Smooth muscle cell (in vitro differentiated cells): ENCODE data around the gene POLR1G. TPM values are rescaled to one million over a fixed set of nuclear protein-coding genes. Genes with fewer than 3 reads are reported as not detected.
A peak's percentile ranks its signal among the peaks of the same experiment; 100 is the strongest.

Experiments used
- DNase-seq: peaks from one replicate; lab custom pipeline; 2025; ENCODE audit not compliant: unreplicated experiment; lab: John Stamatoyannopoulos, UW
- H2AFZ ChIP-seq: fragments of 200-600 bp; sonication (generic); 2 replicates; pipeline ENCODE4 v1.6.0; 2016; ENCODE audit warnings: antibody characterized with exemption, low read depth, mild to moderate bottlenecking
- H3F3A ChIP-seq: fragments of 200-600 bp; sonication (generic); 2 replicates; pipeline ENCODE4 v1.6.0; 2017; ENCODE audit warnings: antibody characterized with exemption, low read depth
- H3K27ac ChIP-seq: fragments of 200-600 bp; sonication (generic); 2 replicates; pipeline ENCODE4 v1.5.1; 2016; ENCODE audit warnings: low read depth, mild to moderate bottlenecking
- H3K27me3 ChIP-seq: fragments of 200-600 bp; sonication (generic); 2 replicates; pipeline ENCODE4 v1.6.1; 2016; ENCODE audit warnings: low read depth, mild to moderate bottlenecking
- H3K36me3 ChIP-seq: fragments of 200-600 bp; sonication (generic); 2 replicates; pipeline ENCODE4 v1.5.1; 2016; ENCODE audit warnings: low read depth
- H3K4me1 ChIP-seq: fragments of 200-600 bp; sonication (generic); 2 replicates; pipeline ENCODE4 v1.5.1; 2016; ENCODE audit warnings: low read depth
- H3K4me2 ChIP-seq: fragments of 200-600 bp; sonication (generic); 2 replicates; pipeline ENCODE4 v1.6.0; 2016; ENCODE audit warnings: mild to moderate bottlenecking
- H3K4me3 ChIP-seq: fragments of 200-600 bp; sonication (generic); 2 replicates; pipeline ENCODE4 v1.5.1; 2016; ENCODE audit warnings: mild to moderate bottlenecking
- H3K79me2 ChIP-seq: fragments of 200-600 bp; sonication (generic); 2 replicates; pipeline ENCODE4 v1.6.0; 2016; ENCODE audit warnings: low read depth, mild to moderate bottlenecking
- H3K9ac ChIP-seq: fragments of 200-600 bp; sonication (generic); 2 replicates; pipeline ENCODE4 v1.6.0; 2016; ENCODE audit warnings: low read depth
- H3K9me3 ChIP-seq: fragments of 200-600 bp; sonication (generic); replicated peaks from 2 replicates; pipeline ENCODE4 v1.5.1; 2016; ENCODE audit warnings: low read depth
- H4K20me1 ChIP-seq: fragments of 200-600 bp; sonication (generic); 2 replicates; pipeline ENCODE4 v1.6.0; 2016; ENCODE audit warnings: low read depth
- CTCF ChIP-seq: fragments of 200-600 bp; sonication (generic); IDR thresholded peaks from 2 replicates; pipeline ENCODE4 v1.5.1; 2017; ENCODE audit warnings: borderline replicate concordance, mild to moderate bottlenecking, antibody characterized with exemption; ENCODE audit not compliant: insufficient read depth, poor library complexity, severe bottlenecking
- WGBS: methylation state at CpG from one replicate; pipeline ENCODE4 v1.1.7; 2016; ENCODE audit warnings: low lambda C conversion rate; 5-methylcytosine and 5-hydroxymethylcytosine counted together
- polyA plus RNA-seq: library from polyadenylated mRNA; unstranded; fragments of >200 nt; fragmentation: Nextera tagmentation; extraction: Ambion mirVana; gene quantifications from 2 replicates; pipeline ENCODE4 v1.2.1, GENCODE V29; 2016
- total RNA-seq: library from RNA; depleted of rRNA; stranded (reverse); fragments of >200 nt; gene quantifications from 2 replicates; pipeline ENCODE4 v1.2.3, GENCODE V29; 2014

POLR1G gene
- 1.4 and 1.6 TPM in 2 replicates for total RNA-seq
- 2.7 and 3.9 TPM in 2 replicates for polyA plus RNA-seq

- peak; percentile 47 for DNase-seq
- H3K4me3 ChIP-seq: peak within 1 kb of the TSS; percentile 63
- H4K20me1 ChIP-seq: peaks cover 27% of the 10 kb centered on the region
- H3K9me3 ChIP-seq: no peaks in the 10 kb centered on the region
- peaks cover 4% of the 10 kb centered on the region for H3F3A ChIP-seq
- no peak for TF ChIP-seq CTCF
- H2AFZ ChIP-seq: peak within 1 kb of the TSS; percentile 63
- H3K27me3 ChIP-seq: no peaks in the 10 kb centered on the region
- no peaks in the 10 kb centered on the region for H3K36me3 ChIP-seq
- peaks cover 16% of the 10 kb centered on the region for H3K4me1 ChIP-seq
- H3K9ac ChIP-seq: peak within 1 kb of the TSS; percentile 98
- H3K27ac ChIP-seq: peak within 1 kb of the TSS; percentile 98
- 2% methylated on average over 49 of the region's 51 CpGs for WGBS
- peak within 1 kb of the TSS; percentile 90 for H3K4me2 ChIP-seq
- no peaks in the 10 kb centered on the region for H3K79me2 ChIP-seq
Observed at GRCh38 chr19:45406226-45407090, at the start of gene POLR1G. Gene POLR1G (plus strand): TSS chr19:45406644. CDS start chr19:45406697, 53 bp downstream.

- no peaks in the 10 kb centered on the region for H3K9me3 ChIP-seq
- no peak overlapping the region for H3K4me2 ChIP-seq
- no peaks in the 10 kb centered on the region for H3K4me1 ChIP-seq
- no peak overlapping the region for H3K9ac ChIP-seq
- H3K27ac ChIP-seq: no peak overlapping the region
- no peak overlapping the region for H2AFZ ChIP-seq
- WGBS: 96% methylated on average over 20 of the region's 20 CpGs
- no peak for DNase-seq
- H3K36me3 ChIP-seq: no peaks in the 10 kb centered on the region
- no peak for TF ChIP-seq CTCF
- no peaks in the 10 kb centered on the region for H3F3A ChIP-seq
- H4K20me1 ChIP-seq: no peaks in the 10 kb centered on the region
- no peak overlapping the region for H3K4me3 ChIP-seq
- H3K27me3 ChIP-seq: no peaks in the 10 kb centered on the region
- no peaks in the 10 kb centered on the region for H3K79me2 ChIP-seq
Observed at GRCh38 chr19:45356760-45357444, 49.5 kb upstream of the POLR1G start.

- WGBS: 100% methylated on average over 11 of the region's 11 CpGs
- Histone ChIP-seq H3K4me2 (no peak overlapping the region), H3K36me3 (no peaks in the 10 kb centered on the region), H3K4me3 (no peak overlapping the region), H3K9ac (no peak overlapping the region), H3F3A (no peaks in the 10 kb centered on the region), H2AFZ (no peak overlapping the region), H4K20me1 (no peaks in the 10 kb centered on the region), H3K27ac (no peak overlapping the region), H3K4me1 (no peaks in the 10 kb centered on the region), H3K9me3 (no peaks in the 10 kb centered on the region), H3K27me3 (no peaks in the 10 kb centered on the region), H3K79me2 (no peaks in the 10 kb centered on the region)
- no peak for DNase-seq
- TF ChIP-seq CTCF: no peak
Observed at GRCh38 chr19:45357445-45357783, 49.0 kb upstream of the POLR1G start.
